Left ventricle myocardium inferior (tissue), 1 donor: ENCODE data around the gene PHACTR3. TPM values are rescaled to one million over a fixed set of nuclear protein-coding genes. Genes with fewer than 3 reads are reported as not detected.

Experiments
- DNase-seq: peaks from one replicate; pipeline ENCODE4 v3.0.0-alpha.2; 2020
- H3K27ac ChIP-seq: fragments of 200-600 bp; replicated peaks from 2 replicates; pipeline ENCODE4 v1.8.0; 2021
- H3K27me3 ChIP-seq: fragments of 200-600 bp; 2 replicates; pipeline ENCODE4 v1.8.0; 2021; ENCODE audit warnings: low read depth
- H3K36me3 ChIP-seq: fragments of 200-600 bp; 2 replicates; pipeline ENCODE4 v1.8.0; 2021
- H3K4me1 ChIP-seq: fragments of 200-600 bp; 2 replicates; pipeline ENCODE4 v1.8.0; 2021
- H3K4me3 ChIP-seq: fragments of 200-600 bp; 2 replicates; pipeline ENCODE4 v1.8.0; 2021; ENCODE audit warnings: mild to moderate bottlenecking, moderate library complexity
- H3K9me3 ChIP-seq: fragments of 200-600 bp; replicated peaks from 2 replicates; pipeline ENCODE4 v1.8.0; 2021
- intact Hi-C: fragments of 100-400 bp; cut with micrococcal nuclease; formaldehyde crosslinking; loops from one replicate; pipeline ENCODE4 v1.11.0; 2022
- total RNA-seq: library from RNA; stranded (reverse); fragmentation: NEBNext Ultra II Directional; extraction: Animal tissue kit (Norgen Biotek cat#: 25700); gene quantifications from one replicate; pipeline ENCODE4 v1.2.1, GENCODE V29; 2021
- TF ChIP-seq, protein P1 (sequence below): fragments of 200-600 bp; IDR thresholded peaks from 2 replicates; pipeline ENCODE4 v1.8.0; 2021; ENCODE audit warnings: antibody characterized with exemption, mild to moderate bottlenecking, borderline replicate concordance
- donor health status: DM: no; HTN: yes; CAD: no; lungs with severe emphysema.

The PHACTR3 gene
- total RNA-seq, 1 donor from 2014 or later: 4.3 TPM

DNA sequence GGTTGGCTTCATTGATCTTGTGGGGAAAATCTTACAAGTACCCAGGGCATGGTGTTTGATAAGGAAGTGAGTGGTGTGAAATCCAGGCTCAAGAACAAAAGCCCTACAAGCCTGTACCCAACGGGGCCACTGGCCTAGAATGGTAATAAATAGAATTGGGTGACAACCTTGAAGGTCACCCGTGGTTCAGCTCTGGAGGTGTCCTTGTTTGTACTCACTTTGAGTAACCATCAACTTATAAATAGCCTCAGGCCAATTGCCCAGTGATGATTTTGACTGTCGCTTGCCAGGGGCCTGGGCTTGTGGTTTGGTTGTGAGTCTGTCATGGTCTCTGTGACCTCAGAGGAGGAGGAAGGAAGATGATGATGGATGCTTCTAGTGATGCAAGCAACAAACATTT, 87.8 kb downstream of the PHACTR3 start:
- H3K27ac ChIP-seq: peak overlapping the region; percentile 71
- intact Hi-C loops: no loop called here
- no peak overlapping the region for H3K4me3 ChIP-seq
- peak; percentile 26 for DNase-seq
- no peaks in the 10 kb centered on the region for H3K36me3 ChIP-seq
- TF ChIP-seq, protein P1, sequence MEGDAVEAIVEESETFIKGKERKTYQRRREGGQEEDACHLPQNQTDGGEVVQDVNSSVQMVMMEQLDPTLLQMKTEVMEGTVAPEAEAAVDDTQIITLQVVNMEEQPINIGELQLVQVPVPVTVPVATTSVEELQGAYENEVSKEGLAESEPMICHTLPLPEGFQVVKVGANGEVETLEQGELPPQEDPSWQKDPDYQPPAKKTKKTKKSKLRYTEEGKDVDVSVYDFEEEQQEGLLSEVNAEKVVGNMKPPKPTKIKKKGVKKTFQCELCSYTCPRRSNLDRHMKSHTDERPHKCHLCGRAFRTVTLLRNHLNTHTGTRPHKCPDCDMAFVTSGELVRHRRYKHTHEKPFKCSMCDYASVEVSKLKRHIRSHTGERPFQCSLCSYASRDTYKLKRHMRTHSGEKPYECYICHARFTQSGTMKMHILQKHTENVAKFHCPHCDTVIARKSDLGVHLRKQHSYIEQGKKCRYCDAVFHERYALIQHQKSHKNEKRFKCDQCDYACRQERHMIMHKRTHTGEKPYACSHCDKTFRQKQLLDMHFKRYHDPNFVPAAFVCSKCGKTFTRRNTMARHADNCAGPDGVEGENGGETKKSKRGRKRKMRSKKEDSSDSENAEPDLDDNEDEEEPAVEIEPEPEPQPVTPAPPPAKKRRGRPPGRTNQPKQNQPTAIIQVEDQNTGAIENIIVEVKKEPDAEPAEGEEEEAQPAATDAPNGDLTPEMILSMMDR: no peak
- no peaks in the 10 kb centered on the region for H3K27me3 ChIP-seq
- peaks cover 29% of the 10 kb centered on the region for H3K4me1 ChIP-seq
- no peaks in the 10 kb centered on the region for H3K9me3 ChIP-seq

DNA sequence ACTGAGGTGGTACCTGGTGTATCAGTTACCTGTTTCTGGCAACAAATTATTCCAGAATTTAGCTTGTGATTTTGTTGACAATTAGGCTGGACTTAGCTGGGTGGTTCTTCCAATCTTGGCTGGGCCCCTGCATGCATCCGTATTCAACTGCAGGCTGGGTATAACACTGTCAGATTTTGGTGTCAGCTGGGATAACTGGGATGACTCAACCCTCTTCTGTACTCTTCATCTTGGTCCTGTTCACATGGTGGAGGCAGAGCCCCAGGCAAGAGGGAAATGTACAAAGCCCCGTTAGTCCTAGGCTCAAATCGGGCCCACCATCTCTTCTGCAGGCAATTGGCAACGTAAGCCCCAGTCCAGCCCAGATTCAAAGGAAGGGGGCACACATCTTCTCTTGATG, 89.2 kb downstream of the PHACTR3 start:
- Histone ChIP-seq H3K36me3 (no peaks in the 10 kb centered on the region), H3K9me3 (no peaks in the 10 kb centered on the region), H3K4me3 (no peak overlapping the region), H3K27ac (no peak overlapping the region), H3K4me1 (peaks cover 23% of the 10 kb centered on the region), H3K27me3 (no peaks in the 10 kb centered on the region)
- TF ChIP-seq, protein P1: no peak
- intact Hi-C loops: no loop called here
- no peak for DNase-seq

DNA sequence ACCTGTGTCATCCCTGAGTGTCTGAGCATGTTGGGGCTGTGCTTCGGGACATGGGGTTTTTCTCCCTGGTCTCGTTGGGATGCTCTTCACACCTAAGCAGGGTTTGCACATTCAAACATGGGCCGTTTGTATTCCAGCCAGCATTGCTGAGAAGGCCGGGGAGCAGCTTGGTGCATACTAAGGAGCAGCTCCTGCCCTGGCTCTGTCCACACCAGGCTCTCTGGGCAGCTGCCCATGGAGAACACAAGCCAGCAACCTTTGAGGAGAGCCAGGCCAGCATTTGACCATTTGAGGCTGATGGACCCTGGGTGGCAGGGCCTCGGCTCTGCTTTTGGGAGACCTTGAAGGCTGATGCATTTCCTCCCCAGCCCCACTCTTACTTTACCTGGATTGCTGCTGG, 92.1 kb downstream of the PHACTR3 start:
- no peaks in the 10 kb centered on the region for H3K9me3 ChIP-seq
- H3K4me1 ChIP-seq: peaks cover 15% of the 10 kb centered on the region
- no peaks in the 10 kb centered on the region for H3K36me3 ChIP-seq
- TF ChIP-seq, protein P1: no peak
- no peak overlapping the region for H3K4me3 ChIP-seq
- no peak overlapping the region for H3K27ac ChIP-seq
- intact Hi-C loops: no loop called here
- H3K27me3 ChIP-seq: no peaks in the 10 kb centered on the region
- no peak for DNase-seq

DNA sequence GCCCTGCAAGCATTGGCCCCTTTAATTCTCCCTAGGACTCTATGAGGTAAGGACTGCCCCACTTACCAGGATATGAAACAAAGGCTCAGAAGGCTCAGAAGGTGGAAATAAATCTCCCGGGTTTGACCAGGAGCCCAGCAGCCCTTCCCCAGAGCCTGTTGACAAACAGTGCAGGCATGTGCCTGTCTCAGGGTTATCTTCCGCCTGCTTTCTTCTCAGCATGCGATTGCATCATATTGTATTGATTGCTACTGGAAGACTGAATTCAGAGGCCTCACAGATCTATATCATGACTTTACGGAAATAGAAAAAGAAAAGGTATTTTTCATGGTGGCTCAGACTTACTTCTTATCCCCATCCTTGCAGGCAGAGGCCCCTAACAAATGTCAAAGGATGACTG, 92.7 kb downstream of the PHACTR3 start:
- intact Hi-C loops: no loop called here

DNA sequence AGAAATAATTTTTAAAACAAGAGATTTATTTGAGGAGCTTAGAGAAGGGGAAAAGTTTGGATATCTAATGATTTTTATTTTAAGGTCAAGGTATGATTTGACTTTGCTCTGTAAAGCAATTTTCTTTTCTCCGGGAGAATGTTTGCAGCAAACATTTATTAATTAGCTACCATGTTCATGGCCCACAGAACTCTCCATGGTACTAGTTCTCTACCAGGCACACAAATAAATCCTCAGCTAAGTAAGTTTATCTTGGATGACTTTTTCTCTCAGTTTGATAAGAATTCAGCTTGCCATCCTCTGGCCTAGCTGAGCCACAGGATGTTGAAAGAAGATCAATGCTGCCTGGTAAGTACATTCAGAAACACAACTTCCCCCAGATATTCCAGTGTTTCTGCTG, 94.3 kb downstream of the PHACTR3 start:
- Histone ChIP-seq H3K27ac (no peak overlapping the region), H3K27me3 (no peaks in the 10 kb centered on the region), H3K4me1 (no peaks in the 10 kb centered on the region), H3K9me3 (no peaks in the 10 kb centered on the region), H3K36me3 (no peaks in the 10 kb centered on the region), H3K4me3 (no peak overlapping the region)
- intact Hi-C loops: no loop called here
- DNase-seq: no peak
- TF ChIP-seq, protein P1: no peak

More for the DNA sequence above, 92.7 kb downstream of the PHACTR3 start:
- no peak overlapping the region for H3K4me3 ChIP-seq
- H3K36me3 ChIP-seq: no peaks in the 10 kb centered on the region
- H3K27me3 ChIP-seq: no peaks in the 10 kb centered on the region
- no peaks in the 10 kb centered on the region for H3K9me3 ChIP-seq
- no peak for DNase-seq
- TF ChIP-seq, protein P1: no peak
- peaks cover 10% of the 10 kb centered on the region for H3K4me1 ChIP-seq
- H3K27ac ChIP-seq: no peak overlapping the region

DNA sequence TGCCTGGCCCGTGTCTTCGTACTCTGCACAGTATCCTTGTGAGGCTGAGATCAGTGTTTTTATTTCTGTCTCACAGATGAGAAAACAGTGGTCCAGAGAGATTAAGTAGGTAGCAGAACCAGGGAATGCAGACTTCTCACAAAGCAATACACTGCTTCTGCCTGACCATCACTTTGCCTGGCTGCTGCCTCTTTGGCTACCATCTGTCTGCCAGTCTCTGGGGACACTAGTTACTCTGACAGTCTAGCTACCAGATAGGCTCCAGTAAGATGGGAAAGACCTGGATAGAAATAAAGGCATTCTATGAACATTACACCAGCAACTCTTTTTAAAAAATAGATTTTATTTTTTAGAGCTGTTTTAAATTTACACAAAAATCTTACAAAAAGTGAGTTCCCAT, 96.9 kb downstream of the PHACTR3 start:
- DNase-seq: no peak
- Histone ChIP-seq H3K27me3 (no peaks in the 10 kb centered on the region), H3K4me3 (no peak overlapping the region), H3K4me1 (peaks cover 9% of the 10 kb centered on the region), H3K9me3 (no peaks in the 10 kb centered on the region), H3K36me3 (no peaks in the 10 kb centered on the region), H3K27ac (no peak overlapping the region)
- TF ChIP-seq, protein P1: no peak
- intact Hi-C loops: no loop called here
